HepG2 (cell line): ENCODE results near the gene FHIP1B. TPM values are rescaled to one million over a fixed set of nuclear protein-coding genes. Genes with fewer than 3 reads are reported as not detected.
A peak's percentile ranks its signal among the peaks of the same experiment; 100 is the strongest.

Experiments used
- AHDC1 ChIP-seq: sonication (generic); formaldehyde crosslinking; IDR thresholded peaks from 2 replicates; pipeline ENCODE4 v1.5.1; 2020; ENCODE audit warnings: mild to moderate bottlenecking, missing genetic modification reagents, borderline replicate concordance
- RXRA ChIP-seq: sonication (generic); formaldehyde crosslinking; IDR thresholded peaks from 2 replicates; pipeline ENCODE4 v1.5.1; 2020; ENCODE audit warnings: missing genetic modification reagents
- SP1 ChIP-seq, 2 experiments: fragments of 450-650 bp in 1 of 2; sonication (generic) in 1 of 2; formaldehyde crosslinking in 1 of 2; IDR thresholded peaks; 2 replicates each; pipeline versions ENCODE4 v1.4.0 to v1.6.1; 2016 to 2020; ENCODE audit warnings: missing genetic modification reagents in 1 of 2
- TFE3 ChIP-seq: IDR thresholded peaks from 2 replicates; pipeline ENCODE4 v1.6.1; 2016
- UBTF ChIP-seq: sonication (generic); formaldehyde crosslinking; IDR thresholded peaks from 2 replicates; pipeline ENCODE4 v1.4.0; 2020; ENCODE audit warnings: mild to moderate bottlenecking, missing genetic modification reagents
- YY1 ChIP-seq: IDR thresholded peaks from 2 replicates; pipeline ENCODE4 v1.6.1; 2011; ENCODE audit warnings: low read length, low read depth, moderate library complexity, mild to moderate bottlenecking; ENCODE audit not compliant: insufficient read depth, insufficient replicate concordance
- ZFY ChIP-seq: sonication (generic); formaldehyde crosslinking; IDR thresholded peaks from 2 replicates; pipeline ENCODE4 v1.4.0; 2020; ENCODE audit warnings: missing genetic modification reagents
- ZMYM4 ChIP-seq: sonication (generic); formaldehyde crosslinking; IDR thresholded peaks from 2 replicates; pipeline ENCODE4 v1.8.1; 2023; ENCODE audit warnings: mild to moderate bottlenecking, missing genetic modification reagents
- ZNF724P ChIP-seq: sonication (generic); formaldehyde crosslinking; IDR thresholded peaks from 2 replicates; pipeline ENCODE4 v1.8.0; 2022; ENCODE audit warnings: missing genetic modification reagents, borderline replicate concordance
- polyA plus RNA-seq, 8 experiments: library from polyadenylated mRNA; depleted of rRNA in 3 of 8; stranded (reverse) in 7 of 8; unstranded in 1 of 8; fragments of >200 nt; fragmentation: Illumina TruSeq in 4 of 8; extraction: Trizol in 4 of 8; gene quantifications; 2 replicates each; pipeline versions ENCODE4 v1.2.1 to v1.2.3, GENCODE V29; 2011 to 2016; ENCODE audit warnings: low read depth in 4 of 8, missing spikeins in 1 of 8, mixed read lengths in 1 of 8; ENCODE audit not compliant: insufficient read depth in 1 of 8
- total RNA-seq, 5 experiments: library from RNA; depleted of rRNA; stranded (reverse); fragments of >200 nt; fragmentation: Illumina TruSeq; extraction: Trizol; gene quantifications; 2 replicates each; pipeline ENCODE4 v1.2.3, GENCODE V29; 2016; ENCODE audit warnings: low read depth in 1 of 5

FHIP1B gene
- total and polyA plus RNA-seq, 2 of the 13 experiments (the other 11 are each of a cell fraction or from before 2014, with no cell fraction given): 14.1 to 18.6 TPM

GRCh38 chr11:6234387-6235107 is at the start of gene FHIP1B (continued):
- TF ChIP-seq TFE3 (CRISPR knock-in tag) (0 out of 2 replicates have a peak, but pooled peaks have one; percentile 41), ZNF724P (0 out of 2 replicates have a peak, but pooled peaks have one; percentile 60), ZFY (CRISPR knock-in tag) (peak; percentile 90), ZMYM4 (CRISPR knock-in tag) (peak; percentile 85), UBTF (CRISPR knock-in tag) (peak; percentile 35; the same call in 1 of the 2 replicates), RXRA (CRISPR knock-in tag) (no peak), AHDC1 (CRISPR knock-in tag) (no peak), SP1 (IDR thresholded peaks at IDR 0.05) (no peak), SP1 (CRISPR knock-in tag; IDR thresholded peaks at IDR 0.05) (peak; percentile 73), YY1 (peak; percentile 88)
- TF ChIP-seq, all 625 proteins: peak for 136
